ENCODE data around the gene DHDH. TPM values are rescaled to one million over a fixed set of nuclear protein-coding genes. Genes with fewer than 3 reads are reported as not detected.
A peak's percentile ranks its signal among the peaks of the same experiment; 100 is the strongest.

The DHDH gene
- polyA plus RNA-seq, 3 donors = 0.38 TPM; not detected in 2

DNA sequence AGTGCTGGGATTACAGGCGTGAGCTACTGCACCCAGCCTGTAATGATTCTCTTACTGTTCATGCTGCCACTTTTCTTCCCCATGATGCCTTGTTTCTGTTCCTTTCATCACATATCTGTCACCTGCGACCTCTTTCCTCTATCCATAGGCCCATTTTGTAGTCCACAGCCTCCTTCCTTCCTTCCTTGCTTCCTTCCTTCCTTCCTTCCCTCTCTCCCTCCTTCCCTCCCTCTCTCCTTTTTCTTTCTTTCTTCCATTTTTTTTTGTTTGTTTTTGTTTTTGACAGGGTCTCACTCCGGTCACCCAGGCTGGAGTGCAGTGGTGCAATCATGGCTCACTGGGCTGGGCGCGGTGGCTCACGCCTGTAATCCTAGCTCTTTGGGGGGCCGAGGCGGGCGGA lies 55.4 kb downstream of the DHDH start:
- peaks cover 14 to 25% of the 10 kb centered on the region in 2 donors for H3K4me1 ChIP-seq (ENCODE audit: control insufficient read depth in 1 of 2, insufficient read depth in 2 of 2, low read length in 2 of 2)
- H3K79me2 ChIP-seq (ENCODE audit: insufficient read depth, low read length) = peaks cover 38% of the 10 kb centered on the region
- Mint-ChIP-seq H3K27ac (peak overlapping the region in 1 of 7 donors; percentile 34), H3K27me3 (ENCODE audit: low read depth in 3 of 3) (peaks cover 0 to 5% (median 0%) of the 10 kb centered on the region in 3 donors), H3K9me3 (peaks cover 0 to 1% (median 0%) of the 10 kb centered on the region in 7 donors), H3K36me3 (peaks cover 33 to 66% of the 10 kb centered on the region in 2 donors), H3K4me3 (no peak overlapping the region), H3K4me1 (peaks cover 13% of the 10 kb centered on the region)
- TF ChIP-seq CTCF (IDR thresholded peaks at IDR 0.05) = no peak
- H3K9me3 ChIP-seq (replicated peaks in 1 of 2; ENCODE audit: control insufficient read depth in 1 of 2, insufficient read depth in 1 of 2, low read length in 2 of 2) = no peaks in the 10 kb centered on the region
- no peak for DNase-seq
- no peak overlapping the region for H3K4me3 ChIP-seq (replicated peaks in 1 of 3; ENCODE audit: low read depth in 2 of 3, low read length in 3 of 3)
- 93% methylated on average over 9 of the region's 9 CpGs for WGBS (ENCODE audit: insufficient coverage)
- no peak overlapping the region for H2AFZ ChIP-seq (ENCODE audit: insufficient read depth, low read depth, low read length, poor library complexity, severe bottlenecking)
- no peak overlapping the region for H3K4me2 ChIP-seq (replicated peaks; ENCODE audit: extremely low read depth, low read length, poor library complexity, severe bottlenecking)
- intact Hi-C loops (cut with micrococcal nuclease) = no loop called here
- H3K27me3 ChIP-seq (ENCODE audit: control insufficient read depth in 2 of 2, insufficient read depth in 2 of 2, low read length in 2 of 2) = no peaks in the 10 kb centered on the region
- H3K27ac ChIP-seq (ENCODE audit: low read depth in 1 of 2, low read length in 2 of 2) = no peak overlapping the region
- H3K36me3 ChIP-seq (replicated peaks in 1 of 2; ENCODE audit: control insufficient read depth in 1 of 2, insufficient read depth in 2 of 2, low read length in 2 of 2) = peaks cover 31 to 59% of the 10 kb centered on the region in 2 donors
- peaks cover 8% of the 10 kb centered on the region for H4K20me1 ChIP-seq (ENCODE audit: insufficient read depth, low read length)
- no peak overlapping the region for H3K9ac ChIP-seq (ENCODE audit: insufficient read depth, low read length, poor library complexity, severe bottlenecking)

DNA sequence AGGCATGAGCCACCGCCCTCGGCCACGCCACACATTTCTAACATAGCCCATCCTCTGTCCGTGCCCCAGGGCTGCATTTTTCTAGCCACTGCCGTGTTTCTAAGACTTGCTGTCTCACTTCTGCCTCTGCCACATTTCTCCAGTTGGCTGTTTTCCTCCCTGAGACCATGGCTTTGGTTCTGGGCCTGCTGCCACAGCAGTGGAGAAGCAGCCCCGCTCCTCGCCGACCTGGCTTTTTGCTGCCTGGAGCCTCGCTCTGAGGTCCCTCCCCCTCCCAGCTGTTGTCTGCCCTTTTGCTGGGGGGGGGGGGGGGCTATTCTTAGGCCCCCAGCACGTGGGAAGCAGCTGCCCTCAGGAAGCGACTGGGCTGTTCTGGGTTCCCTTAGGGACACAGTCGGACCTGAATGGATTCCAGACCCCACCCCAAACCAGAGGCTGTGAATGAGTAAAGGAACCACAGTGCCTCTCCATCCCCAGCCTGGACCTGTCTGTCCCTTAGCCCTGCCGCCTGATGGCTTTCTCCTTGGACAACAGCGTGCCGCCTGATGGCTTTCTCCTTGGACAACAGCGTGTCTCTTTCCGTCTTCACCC lies 56.3 kb downstream of the DHDH start:
- peaks cover 23 to 34% of the 10 kb centered on the region in 2 donors for H3K4me1 ChIP-seq (ENCODE audit: control insufficient read depth in 1 of 2, insufficient read depth in 2 of 2, low read length in 2 of 2)
- DNase-seq = no peak
- H4K20me1 ChIP-seq (ENCODE audit: insufficient read depth, low read length) = peaks cover 8% of the 10 kb centered on the region
- Mint-ChIP-seq H3K9me3 (peaks cover 0 to 1% (median 0%) of the 10 kb centered on the region in 7 donors), H3K4me1 (peaks cover 21% of the 10 kb centered on the region), H3K27ac (peak overlapping the region in 3 of 7 donors; percentile 6 to 87 (median 37)), H3K36me3 (peaks cover 33 to 61% of the 10 kb centered on the region in 2 donors), H3K4me3 (no peak overlapping the region), H3K27me3 (ENCODE audit: low read depth in 3 of 3) (peaks cover 0 to 5% (median 0%) of the 10 kb centered on the region in 3 donors)
- H2AFZ ChIP-seq (ENCODE audit: insufficient read depth, low read depth, low read length, poor library complexity, severe bottlenecking) = no peak overlapping the region
- H3K27me3 ChIP-seq (ENCODE audit: control insufficient read depth in 2 of 2, insufficient read depth in 2 of 2, low read length in 2 of 2) = no peaks in the 10 kb centered on the region
- peaks cover 47% of the 10 kb centered on the region for H3K79me2 ChIP-seq (ENCODE audit: insufficient read depth, low read length)
- H3K9me3 ChIP-seq (replicated peaks in 1 of 2; ENCODE audit: control insufficient read depth in 1 of 2, insufficient read depth in 1 of 2, low read length in 2 of 2) = no peaks in the 10 kb centered on the region
- no peak for TF ChIP-seq CTCF (IDR thresholded peaks at IDR 0.05)
- H3K27ac ChIP-seq (ENCODE audit: low read depth in 1 of 2, low read length in 2 of 2) = no peak overlapping the region
- H3K9ac ChIP-seq (ENCODE audit: insufficient read depth, low read length, poor library complexity, severe bottlenecking) = no peak overlapping the region
- WGBS (ENCODE audit: insufficient coverage) = 95% methylated on average over 10 of the region's 17 CpGs
- intact Hi-C loops (cut with micrococcal nuclease) = loop anchor here in 1 of 2 donors (10.0 kb wide), 1 partner anchor 665 kb away; the partner anchor contains the start of gene EMP3
- H3K4me3 ChIP-seq (replicated peaks in 1 of 3; ENCODE audit: low read depth in 2 of 3, low read length in 3 of 3) = no peak overlapping the region
- peaks cover 31 to 53% of the 10 kb centered on the region in 2 donors for H3K36me3 ChIP-seq (replicated peaks in 1 of 2; ENCODE audit: control insufficient read depth in 1 of 2, insufficient read depth in 2 of 2, low read length in 2 of 2)
- no peak overlapping the region for H3K4me2 ChIP-seq (replicated peaks; ENCODE audit: extremely low read depth, low read length, poor library complexity, severe bottlenecking)

Measured in CD14-positive monocyte (primary cell).